ENCODE results near the gene DSE.

DNA sequence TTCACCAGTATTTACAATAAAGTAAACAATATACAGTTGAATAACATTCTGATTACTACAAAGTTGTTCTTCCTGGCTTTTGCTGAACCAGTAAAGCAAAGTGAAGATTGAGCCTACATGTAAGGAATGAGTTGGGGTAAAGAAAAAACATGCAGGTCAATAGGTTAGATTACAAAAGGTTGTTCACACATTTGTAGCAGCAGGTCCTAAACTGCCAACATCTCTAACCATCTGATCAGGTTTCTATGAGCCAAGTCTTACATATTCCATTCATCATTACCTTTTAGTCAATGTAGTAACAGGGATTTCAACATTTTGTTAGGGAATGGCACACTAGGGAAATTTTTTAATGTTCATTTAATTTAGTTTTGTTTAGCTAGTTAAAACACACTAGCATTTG is 81.2 kb downstream of the DSE start:
- TF ChIP-seq, protein P1, sequence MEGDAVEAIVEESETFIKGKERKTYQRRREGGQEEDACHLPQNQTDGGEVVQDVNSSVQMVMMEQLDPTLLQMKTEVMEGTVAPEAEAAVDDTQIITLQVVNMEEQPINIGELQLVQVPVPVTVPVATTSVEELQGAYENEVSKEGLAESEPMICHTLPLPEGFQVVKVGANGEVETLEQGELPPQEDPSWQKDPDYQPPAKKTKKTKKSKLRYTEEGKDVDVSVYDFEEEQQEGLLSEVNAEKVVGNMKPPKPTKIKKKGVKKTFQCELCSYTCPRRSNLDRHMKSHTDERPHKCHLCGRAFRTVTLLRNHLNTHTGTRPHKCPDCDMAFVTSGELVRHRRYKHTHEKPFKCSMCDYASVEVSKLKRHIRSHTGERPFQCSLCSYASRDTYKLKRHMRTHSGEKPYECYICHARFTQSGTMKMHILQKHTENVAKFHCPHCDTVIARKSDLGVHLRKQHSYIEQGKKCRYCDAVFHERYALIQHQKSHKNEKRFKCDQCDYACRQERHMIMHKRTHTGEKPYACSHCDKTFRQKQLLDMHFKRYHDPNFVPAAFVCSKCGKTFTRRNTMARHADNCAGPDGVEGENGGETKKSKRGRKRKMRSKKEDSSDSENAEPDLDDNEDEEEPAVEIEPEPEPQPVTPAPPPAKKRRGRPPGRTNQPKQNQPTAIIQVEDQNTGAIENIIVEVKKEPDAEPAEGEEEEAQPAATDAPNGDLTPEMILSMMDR (IDR thresholded peaks at IDR 0.05) = no peak
- TF ChIP-seq POLR2AphosphoS5 (IDR thresholded peaks at IDR 0.05; ENCODE audit: low read depth, low read length) (no peak), TCF7L2 (IDR thresholded peaks at IDR 0.05; ENCODE audit: low read depth, low read length) (no peak)

Measured in Panc1 (cell line).